Stomach smooth muscle (tissue), 2 donors: ENCODE measurements around the gene ABCB8.

Experiments
- H3K27ac ChIP-seq: one replicate; pipeline ENCODE4 v1.7.0; 2013; ENCODE audit warnings: mild to moderate bottlenecking, low read length, inconsistent platforms
- H3K27me3 ChIP-seq, 2 donors: one replicate each; pipeline ENCODE4 v1.7.0; 2013; ENCODE audit warnings: low read length in 2 of 2; ENCODE audit not compliant: insufficient read depth in 2 of 2, control insufficient read depth in 1 of 2
- H3K36me3 ChIP-seq, 2 donors: one replicate each; pipeline ENCODE4 v1.7.0; 2013; ENCODE audit warnings: low read length in 2 of 2; ENCODE audit not compliant: control insufficient read depth in 2 of 2, insufficient read depth in 2 of 2
- H3K4me1 ChIP-seq: one replicate; pipeline ENCODE4 v1.7.0; 2013; ENCODE audit warnings: low read length; ENCODE audit not compliant: control insufficient read depth, insufficient read depth
- H3K4me3 ChIP-seq, 2 donors: one replicate each; pipeline ENCODE4 v1.7.0; 2013; ENCODE audit warnings: low read length in 2 of 2
- H3K9ac ChIP-seq, 2 donors: one replicate each; pipeline ENCODE4 v1.7.0; 2013; ENCODE audit warnings: low read length in 2 of 2, mild to moderate bottlenecking in 1 of 2
- H3K9me3 ChIP-seq, 2 donors: one replicate each; pipeline ENCODE4 v1.7.0; 2013; ENCODE audit warnings: low read length in 2 of 2; ENCODE audit not compliant: control insufficient read depth in 2 of 2
- donor health status: healthy.
- donor health status: Pancreatic carcinoma.

The ABCB8 gene

DNA sequence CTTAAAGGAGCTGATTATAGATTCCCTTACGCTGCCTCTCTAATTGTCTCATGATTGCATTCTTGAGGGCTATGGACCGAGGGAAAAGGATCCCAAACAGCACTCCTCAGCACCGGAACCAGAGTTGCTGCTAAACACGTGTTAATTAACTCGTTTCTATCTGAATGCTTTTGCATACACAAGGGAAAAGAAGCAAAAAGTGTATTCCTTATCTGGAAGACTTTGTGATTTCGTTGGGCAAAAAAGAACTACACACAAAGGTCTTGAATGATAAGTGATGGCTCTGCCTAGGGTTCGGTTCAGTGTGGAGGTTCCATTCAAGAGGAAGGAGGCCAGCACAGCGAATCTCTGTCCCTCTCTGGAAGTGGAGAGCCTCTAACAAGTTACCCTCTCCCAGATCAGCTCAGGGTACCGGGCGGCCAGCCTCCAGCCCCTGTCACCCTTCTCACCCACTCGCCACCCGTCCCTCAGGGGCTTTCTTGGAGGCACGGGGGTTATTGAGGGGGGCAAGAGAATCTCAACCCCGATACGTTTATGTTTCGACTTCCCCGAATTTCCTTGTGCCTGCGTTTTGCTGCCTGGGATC, 30.6 kb downstream of the ABCB8 start:
- peaks cover 55% of the 10 kb centered on the region for H3K4me1 ChIP-seq
- H3K27me3 ChIP-seq = no peaks in the 10 kb centered on the region
- peak overlapping the region; percentile 68 to 88 for H3K4me3 ChIP-seq
- peak overlapping the region; percentile 98 for H3K27ac ChIP-seq
- no peaks in the 10 kb centered on the region for H3K36me3 ChIP-seq
- peak overlapping the region; percentile 75 to 91 for H3K9ac ChIP-seq
- H3K9me3 ChIP-seq = no peaks in the 10 kb centered on the region

DNA sequence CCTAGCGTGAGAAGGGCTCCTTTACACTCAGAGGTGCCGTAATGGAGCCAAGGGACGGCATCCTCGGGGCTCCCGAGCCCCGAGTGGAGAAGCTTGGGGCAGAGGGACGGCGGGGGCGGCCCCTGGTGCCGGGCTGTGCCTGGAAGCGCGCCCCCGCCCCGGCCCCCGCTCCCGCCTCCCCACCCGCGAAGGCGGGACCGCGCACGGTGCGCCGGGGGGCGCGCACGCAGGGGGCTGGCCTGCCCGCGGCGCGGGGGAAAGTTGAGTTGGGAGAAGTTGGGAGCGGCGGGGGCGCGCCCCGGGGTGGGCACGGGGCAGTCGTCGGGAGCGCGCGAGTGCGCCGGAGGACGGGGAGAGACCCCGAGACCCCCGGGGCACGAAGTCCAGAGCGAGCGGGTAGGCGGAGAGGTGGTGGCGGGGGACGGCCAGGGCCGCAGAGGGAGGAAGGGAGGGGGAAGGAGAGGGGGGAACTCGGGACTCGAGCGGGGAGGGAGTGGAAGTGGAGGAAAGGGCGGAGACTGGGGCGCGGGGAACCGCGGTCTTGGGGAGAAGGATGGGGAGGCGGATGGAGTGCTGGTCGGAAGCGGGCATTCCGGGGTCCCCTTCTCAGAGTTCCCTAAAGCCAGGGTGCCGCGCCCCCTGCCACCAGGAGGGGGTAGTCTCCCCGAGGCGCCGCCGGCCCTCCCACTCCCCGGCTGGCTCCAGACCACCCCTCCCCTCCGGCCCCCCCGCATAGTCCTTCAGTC, 31.3 kb downstream of the ABCB8 start, which contains the start of gene SLC4A2:
Gene SLC4A2 (plus strand): TSS at position 223 of the 746 bp plus-strand sequence. CDS start 2,399 bp downstream, outside the sequence.
- Histone ChIP-seq H3K4me1 (peaks cover 55% of the 10 kb centered on the region), H3K27me3 (no peaks in the 10 kb centered on the region), H3K9me3 (no peaks in the 10 kb centered on the region)

DNA sequence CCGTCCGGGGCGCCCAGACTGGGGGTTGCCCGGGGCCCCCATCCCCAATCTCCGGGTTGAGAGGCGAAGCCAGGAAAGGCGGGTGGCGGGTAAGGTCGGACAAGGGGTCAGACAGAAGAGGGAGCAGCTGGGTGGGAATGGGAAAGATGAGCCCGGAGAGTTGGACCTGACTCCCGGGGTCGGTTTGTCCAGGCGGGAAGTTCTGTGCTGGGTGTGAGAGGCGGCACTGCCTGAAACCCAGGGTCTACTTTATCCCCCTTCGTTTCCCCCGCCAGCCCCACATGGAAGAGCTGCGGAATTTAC, 31.8 kb downstream of the ABCB8 start:
- Histone ChIP-seq H3K4me3 (peak overlapping the region; percentile 86 to 88), H3K4me1 (peaks cover 55% of the 10 kb centered on the region), H3K9ac (peak overlapping the region; percentile 62 to 75), H3K27me3 (no peaks in the 10 kb centered on the region), H3K27ac (peak overlapping the region; percentile 98), H3K36me3 (peaks cover 0 to 6% of the 10 kb centered on the region in 2 donors), H3K9me3 (no peaks in the 10 kb centered on the region)

More for the DNA sequence above, 31.3 kb downstream of the ABCB8 start, which contains the start of gene SLC4A2:
- Histone ChIP-seq H3K36me3 (peaks cover 0 to 1% of the 10 kb centered on the region in 2 donors), H3K27ac (peak within 1 kb of the TSS; percentile 98), H3K4me3 (peak within 1 kb of the TSS; percentile 86 to 88), H3K9ac (peak within 1 kb of the TSS; percentile 75 to 91)

DNA sequence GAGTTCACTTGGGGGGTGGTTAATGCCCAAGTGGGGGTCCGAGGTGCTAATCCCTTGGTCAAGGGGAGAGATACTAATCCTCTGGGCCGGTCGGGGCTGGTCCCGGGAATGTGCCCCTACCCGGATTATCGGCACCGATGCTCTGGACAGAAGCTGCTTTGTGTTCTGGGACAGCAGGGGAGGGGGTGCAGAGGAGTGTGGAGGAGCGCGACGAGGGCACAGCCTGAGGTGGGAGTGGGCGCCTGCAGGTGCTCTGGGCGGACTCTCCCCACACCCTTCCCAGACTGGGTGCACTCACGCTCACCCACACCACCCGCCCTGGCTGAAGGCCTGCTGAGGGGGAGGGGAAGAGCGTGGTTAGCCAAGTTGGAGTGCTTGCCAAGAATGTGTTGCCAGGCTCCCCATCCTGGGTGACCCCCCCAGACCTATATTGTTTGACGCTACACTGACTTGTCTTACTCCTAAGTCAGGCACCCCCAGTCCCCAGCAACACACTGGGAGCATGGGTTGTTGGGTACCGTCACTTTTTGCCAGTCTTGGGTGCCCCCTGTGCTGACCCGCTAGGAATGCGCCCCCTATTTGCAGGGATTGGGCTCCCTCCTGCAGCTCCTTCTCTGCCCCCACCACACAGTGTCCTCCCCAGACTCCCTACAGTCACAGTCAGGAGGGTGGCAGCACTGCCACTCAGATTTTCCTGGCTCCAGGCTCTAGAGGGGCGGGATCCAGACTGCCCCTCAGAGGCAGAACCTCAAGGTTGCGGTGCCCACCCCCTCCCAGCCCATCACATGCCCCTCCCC, 32.4 kb downstream of the ABCB8 start:
- H3K9ac ChIP-seq = peak overlapping the region; percentile 62 to 75
- no peaks in the 10 kb centered on the region for H3K9me3 ChIP-seq
- H3K36me3 ChIP-seq = peaks cover 4 to 10% of the 10 kb centered on the region in 2 donors
- H3K4me1 ChIP-seq = peaks cover 55% of the 10 kb centered on the region
- H3K4me3 ChIP-seq = peak overlapping the region; percentile 86 to 88
- H3K27ac ChIP-seq = peak overlapping the region; percentile 98
- no peaks in the 10 kb centered on the region for H3K27me3 ChIP-seq

- Histone ChIP-seq H3K9me3 (no peaks in the 10 kb centered on the region), H3K27ac (peak overlapping the region; percentile 98), H3K36me3 (peaks cover 9 to 10% of the 10 kb centered on the region in 2 donors), H3K9ac (peak overlapping the region in 1 of 2 donors; percentile 75), H3K4me1 (peaks cover 55% of the 10 kb centered on the region), H3K27me3 (no peaks in the 10 kb centered on the region), H3K4me3 (peak overlapping the region; percentile 86 to 88)
These were observed 33.2 kb downstream of the ABCB8 start for GRCh38 chr7:151061213-151062110.

DNA sequence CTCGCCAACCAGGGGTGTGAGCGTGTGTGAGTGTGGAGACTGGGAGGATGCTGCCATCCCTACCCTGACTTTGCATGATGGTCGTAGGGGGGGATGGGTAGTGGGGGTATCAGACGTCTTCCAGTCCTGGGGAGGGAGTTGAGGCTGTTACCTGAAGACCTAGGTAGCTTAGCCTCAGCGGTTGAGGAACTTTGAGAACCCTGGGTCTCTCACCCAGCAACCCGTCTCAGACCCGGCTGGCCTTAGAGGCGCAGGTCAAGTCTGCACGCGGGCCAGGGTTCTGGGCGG, 33.8 kb downstream of the ABCB8 start:
- Histone ChIP-seq H3K4me1 (peaks cover 49% of the 10 kb centered on the region), H3K36me3 (peaks cover 13 to 15% of the 10 kb centered on the region in 2 donors), H3K9ac (peak overlapping the region in 1 of 2 donors; percentile 75), H3K4me3 (peak overlapping the region; percentile 40 to 88), H3K27ac (peak overlapping the region; percentile 98), H3K9me3 (no peaks in the 10 kb centered on the region), H3K27me3 (no peaks in the 10 kb centered on the region)

- Histone ChIP-seq H3K4me3 (peak overlapping the region; percentile 40 to 44), H3K9ac (peak overlapping the region in 1 of 2 donors; percentile 42), H3K4me1 (peaks cover 44% of the 10 kb centered on the region)
These were observed 34.4 kb downstream of the ABCB8 start for GRCh38 chr7:151062399-151063211.

DNA sequence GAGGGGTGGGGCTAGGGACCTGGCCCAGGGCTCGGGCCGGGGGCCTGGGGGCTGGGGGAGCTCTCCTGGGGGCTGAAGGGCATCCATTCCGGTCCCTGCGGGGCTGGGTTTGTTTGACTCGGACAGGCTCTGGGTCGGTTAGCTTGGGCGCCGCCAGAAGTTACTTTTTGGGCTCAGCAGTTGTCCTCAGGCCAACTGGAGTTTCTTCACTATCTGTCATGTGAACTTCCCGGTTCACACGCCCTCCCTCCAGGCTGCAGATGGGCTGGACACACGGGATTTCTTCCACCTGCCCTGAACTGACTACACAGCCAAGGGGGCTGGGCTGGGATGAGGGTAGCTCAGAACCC, 34.9 kb downstream of the ABCB8 start:
- H3K27me3 ChIP-seq = no peaks in the 10 kb centered on the region
- H3K36me3 ChIP-seq = peaks cover 22 to 24% of the 10 kb centered on the region in 2 donors
- no peaks in the 10 kb centered on the region for H3K9me3 ChIP-seq
- H3K27ac ChIP-seq = peak overlapping the region; percentile 55
- no peak overlapping the region for H3K9ac ChIP-seq
- peak overlapping the region in 1 of 2 donors; percentile 40 for H3K4me3 ChIP-seq
- H3K4me1 ChIP-seq = peaks cover 42% of the 10 kb centered on the region

More at GRCh38 chr7:151062399-151063211, 34.4 kb downstream of the ABCB8 start:
- H3K36me3 ChIP-seq = peaks cover 17 to 19% of the 10 kb centered on the region in 2 donors
- H3K27me3 ChIP-seq = no peaks in the 10 kb centered on the region
- no peaks in the 10 kb centered on the region for H3K9me3 ChIP-seq
- peak overlapping the region; percentile 55 for H3K27ac ChIP-seq

DNA sequence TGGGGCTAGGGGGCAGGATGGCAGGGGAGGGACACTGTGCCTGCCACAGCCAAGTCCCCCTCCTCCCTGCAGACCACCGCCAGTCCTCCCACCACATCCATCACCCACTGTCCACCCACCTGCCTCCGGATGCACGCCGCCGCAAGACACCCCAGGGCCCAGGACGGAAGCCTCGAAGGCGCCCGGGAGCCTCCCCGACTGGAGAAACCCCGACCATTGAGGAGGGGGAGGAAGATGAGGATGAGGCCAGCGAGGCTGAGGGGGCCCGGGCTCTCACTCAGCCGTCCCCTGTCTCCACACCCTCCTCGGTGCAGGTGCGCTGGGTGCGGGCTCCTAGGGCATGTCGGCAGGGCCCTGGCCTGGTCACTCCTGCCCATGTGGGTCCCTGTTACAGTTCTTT, 36.2 kb downstream of the ABCB8 start:
- H3K27me3 ChIP-seq = no peaks in the 10 kb centered on the region
- H3K4me1 ChIP-seq = peaks cover 31% of the 10 kb centered on the region
- no peak overlapping the region for H3K4me3 ChIP-seq
- no peak overlapping the region for H3K27ac ChIP-seq
- peaks cover 28 to 29% of the 10 kb centered on the region in 2 donors for H3K36me3 ChIP-seq
- H3K9ac ChIP-seq = no peak overlapping the region
- H3K9me3 ChIP-seq = no peaks in the 10 kb centered on the region
